Measurements from ENCODE around the gene SLC2A1.
"Not testable (repeated sequence)": the region's sequence is repeated elsewhere in the genome, so short reads cannot be mapped to it uniquely, and the experiment has no call there.

SLC2A1 gene

DNA sequence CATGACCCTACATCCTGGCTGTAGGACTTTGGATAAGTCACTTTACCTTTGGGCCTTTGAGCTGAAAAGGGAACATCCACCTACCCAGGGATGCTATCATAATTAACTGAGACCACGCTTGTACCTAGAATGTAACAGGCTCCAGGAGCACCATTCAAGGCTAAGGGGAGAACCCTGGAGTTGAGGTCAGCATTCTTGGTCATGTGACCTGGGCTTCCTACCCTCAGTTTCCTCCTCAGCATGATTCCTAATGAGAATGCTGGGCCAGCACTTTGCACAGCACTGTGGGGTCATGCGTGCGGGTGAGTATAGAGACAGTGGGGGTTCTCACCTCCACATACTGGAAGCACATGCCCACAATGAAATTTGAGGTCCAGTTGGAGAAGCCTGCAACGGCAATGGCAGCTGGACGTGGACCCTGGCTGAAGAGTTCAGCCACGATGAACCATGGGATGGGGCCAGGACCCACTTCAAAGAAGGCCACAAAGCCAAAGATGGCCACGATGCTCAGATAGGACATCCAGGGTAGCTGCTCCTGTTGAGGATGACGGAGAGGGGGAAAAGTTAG lies 31.3 kb downstream of the SLC2A1 start:
- DNase-seq = no peak

DNA sequence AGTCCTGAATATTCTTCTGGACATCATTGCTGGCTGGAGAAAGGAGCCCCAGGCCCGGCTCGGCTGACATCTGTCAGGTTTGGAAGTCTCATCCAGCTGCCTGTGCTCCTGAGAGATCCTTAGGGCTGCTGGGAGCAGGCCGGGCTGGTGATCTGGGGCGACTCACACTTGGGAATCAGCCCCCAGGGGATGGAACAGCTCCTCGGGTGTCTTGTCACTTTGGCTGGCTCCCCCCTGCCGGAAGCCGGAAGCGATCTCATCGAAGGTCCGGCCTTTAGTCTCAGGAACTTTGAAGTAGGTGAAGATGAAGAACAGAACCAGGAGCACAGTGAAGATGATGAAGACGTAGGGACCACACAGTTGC lies 31.8 kb downstream of the SLC2A1 start:
- no peak for DNase-seq

DNA sequence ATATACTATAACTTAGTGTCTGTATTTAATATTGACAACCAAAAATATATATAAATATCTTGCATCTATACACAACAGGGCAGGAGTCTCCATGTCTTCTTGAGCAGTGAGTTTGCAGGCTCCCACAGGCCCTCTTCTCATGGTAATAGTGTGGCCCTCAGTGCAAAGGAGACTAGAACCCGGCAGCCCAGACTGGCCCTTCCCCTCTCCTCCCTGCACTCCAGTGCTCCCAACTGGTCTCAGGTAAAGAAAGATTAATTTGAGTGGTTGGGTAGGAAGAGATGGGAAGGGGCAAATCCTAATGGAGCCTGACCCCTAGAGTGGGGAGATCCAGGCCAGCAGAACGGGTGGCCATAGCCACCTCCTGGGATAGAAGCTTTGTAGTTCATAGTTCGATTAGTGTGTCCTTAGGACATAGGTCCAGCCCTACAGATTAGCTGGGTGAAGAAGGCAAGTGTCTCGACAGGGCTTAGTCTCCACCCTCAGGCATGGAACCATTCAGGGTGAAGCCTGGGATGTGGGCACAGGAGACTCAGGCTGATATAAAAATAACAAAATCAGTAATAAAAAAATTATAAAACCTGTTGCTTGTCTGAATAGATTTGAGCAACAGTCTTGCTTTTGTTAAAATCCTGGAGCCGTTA lies 32.3 kb downstream of the SLC2A1 start:
- DNase-seq = no peak

GRCh38 chr1:42924851-42925760 lies 33.6 kb downstream of the SLC2A1 start:
- no peak for DNase-seq

- peak; percentile 95 for DNase-seq
Measured at GRCh38 chr1:42924082-42924850, 34.4 kb downstream of the SLC2A1 start.

DNA sequence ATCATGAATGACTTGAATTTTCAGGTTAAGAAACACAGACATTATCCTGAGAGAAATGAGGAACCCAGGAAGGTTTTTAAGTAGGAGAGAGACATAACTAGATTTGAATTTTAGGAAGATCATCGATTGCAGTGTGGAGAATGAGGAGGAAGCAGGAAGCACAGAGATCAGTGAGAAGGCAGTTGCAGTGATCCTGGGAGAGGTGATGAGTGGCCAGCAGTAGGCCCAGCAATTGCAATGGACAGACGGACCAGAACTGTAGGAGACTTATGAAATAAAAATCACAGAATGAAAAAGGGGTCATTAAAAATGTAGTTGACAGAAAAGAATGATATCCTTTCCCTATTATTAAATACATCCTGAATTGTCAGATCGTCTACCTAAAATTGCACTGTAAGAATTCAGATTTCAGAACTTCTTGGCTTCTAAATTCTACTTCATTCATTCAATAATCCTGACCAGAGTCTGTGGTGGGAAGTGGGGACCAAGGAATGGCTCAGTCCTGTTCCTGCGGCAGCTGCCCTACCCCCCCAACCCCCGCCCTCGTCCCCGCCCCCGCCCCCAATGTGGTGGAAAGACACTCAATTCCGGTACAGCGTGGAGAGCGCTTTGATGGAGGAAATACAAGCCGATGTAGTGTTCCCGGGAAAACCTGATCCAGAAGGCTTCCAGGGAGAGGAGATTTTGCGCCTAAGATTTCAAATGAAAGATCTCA lies 35.1 kb downstream of the SLC2A1 start:
- DNase-seq = no peak

DNA sequence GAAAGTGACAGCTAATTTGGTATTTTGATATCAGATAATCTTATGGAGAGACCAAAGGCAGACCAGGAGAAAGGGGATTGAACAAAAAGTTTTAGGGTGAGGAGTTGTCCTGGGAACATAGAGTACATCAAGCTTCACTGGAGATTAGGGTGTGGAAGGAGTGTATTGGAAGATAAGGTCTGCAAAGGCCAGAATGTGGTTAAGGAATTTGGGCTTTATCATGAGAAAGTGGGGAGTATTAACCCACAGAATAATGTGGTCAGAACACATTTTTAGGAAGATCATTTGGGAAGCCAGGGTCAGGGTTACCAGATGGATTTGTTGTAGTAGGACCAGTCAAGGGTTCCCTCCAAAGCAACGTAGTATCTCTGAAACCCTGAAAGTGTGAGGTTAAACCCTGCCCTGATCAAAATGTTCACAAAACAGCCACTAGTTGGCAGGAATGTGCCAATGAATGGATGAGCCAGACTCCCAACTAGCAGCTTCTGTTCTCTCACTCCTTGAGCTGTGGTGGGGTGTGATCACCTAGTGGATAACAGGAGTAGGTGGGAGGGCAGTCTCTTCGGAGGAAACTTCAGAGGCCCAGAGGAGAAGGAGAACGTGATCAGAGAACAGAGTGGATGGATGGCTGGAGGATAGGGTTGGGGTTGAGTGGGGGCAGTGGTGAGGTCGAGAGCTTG lies 35.8 kb downstream of the SLC2A1 start:
- peak; percentile 77 for DNase-seq

- DNase-seq = no peak
Measured at GRCh38 chr1:42921769-42922168, 36.9 kb downstream of the SLC2A1 start.

DNA sequence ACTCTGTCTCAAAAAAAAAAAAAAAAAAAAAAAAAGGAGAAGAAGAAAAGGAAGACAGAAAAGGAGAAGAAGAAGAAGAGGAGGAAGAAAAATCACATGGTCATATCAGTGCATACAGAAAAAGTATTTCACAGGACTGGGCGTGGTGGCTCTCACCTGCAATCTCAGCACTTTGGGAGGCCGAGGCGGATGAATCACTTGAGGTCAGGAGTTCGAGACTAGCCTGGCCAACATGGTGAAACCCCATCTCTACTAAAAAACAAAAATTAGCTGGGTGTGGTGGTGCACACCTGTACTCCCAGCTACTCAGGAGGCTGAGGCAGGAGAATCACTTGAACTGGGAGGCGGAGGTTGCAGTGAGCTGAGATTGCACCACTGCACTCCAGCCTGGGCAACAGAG lies 39.0 kb downstream of the SLC2A1 start:
- not testable (repeated sequence) for DNase-seq

DNA sequence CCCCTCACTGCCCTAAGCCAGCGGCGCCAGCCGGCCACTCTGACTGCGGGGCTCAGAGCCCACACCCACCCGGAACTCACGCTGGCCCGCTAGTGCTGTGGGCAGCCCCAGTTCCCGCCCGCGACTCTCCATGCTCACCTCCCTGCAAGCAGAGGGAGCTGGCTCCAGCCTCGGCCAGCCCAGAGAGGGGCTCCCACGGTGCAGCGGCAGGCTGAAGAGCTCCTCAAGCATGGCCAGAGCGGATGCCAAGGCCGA lies 41.5 kb downstream of the SLC2A1 start:
- DNase-seq = no peak

DNA sequence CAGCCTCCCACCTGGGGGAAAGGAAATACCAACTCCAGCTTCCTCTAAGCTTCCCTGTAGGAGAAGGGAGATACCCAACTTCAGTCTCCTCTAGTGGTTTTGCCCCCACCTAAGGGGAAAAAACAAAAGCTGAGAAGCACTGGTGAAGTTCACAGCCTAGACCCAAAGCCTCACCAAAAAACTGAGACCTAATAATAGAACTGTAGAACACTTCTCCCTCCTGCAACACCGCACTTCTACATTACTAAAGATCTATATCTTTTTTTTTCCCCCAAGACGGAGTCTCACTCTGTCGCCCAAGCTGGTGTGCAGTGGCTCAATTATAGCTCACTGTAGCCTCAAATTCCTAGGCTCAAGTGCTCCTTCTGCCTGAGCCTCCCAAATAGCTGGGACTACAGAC lies 43.2 kb downstream of the SLC2A1 start:
- DNase-seq = no peak

GRCh38 chr1:42914092-42914627 lies 44.5 kb downstream of the SLC2A1 start:
- DNase-seq = no peak

DNA sequence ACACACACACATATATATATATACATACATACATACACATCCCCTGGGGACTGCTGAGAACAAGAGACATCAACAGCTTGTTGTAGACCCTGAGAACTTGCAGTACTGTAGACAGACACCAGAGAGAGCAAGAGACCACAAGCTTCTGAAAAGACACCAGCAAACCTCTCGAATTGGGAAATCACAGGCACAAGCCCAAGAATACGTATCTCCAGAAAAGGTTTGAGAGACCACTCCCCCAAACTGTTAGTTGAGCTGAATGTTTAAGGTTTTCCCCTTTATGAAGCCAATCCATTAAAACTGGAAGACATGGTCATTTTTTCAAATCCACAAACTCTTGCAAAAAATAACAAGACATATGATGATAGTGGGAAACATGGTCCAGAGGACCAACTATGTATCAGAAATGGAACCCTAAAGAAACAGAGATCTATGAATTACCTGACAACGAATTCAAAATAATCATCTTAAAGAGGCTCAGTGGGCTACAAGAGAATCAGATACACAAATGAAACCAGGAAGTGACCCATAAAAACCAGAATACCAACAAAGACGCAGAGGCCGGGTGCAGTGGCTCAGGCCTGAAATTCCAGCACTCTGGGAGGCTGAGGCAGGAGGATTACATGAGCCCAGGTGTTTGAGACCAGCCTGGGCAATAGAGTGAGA lies 45.1 kb downstream of the SLC2A1 start:
- DNase-seq = peak; percentile 88

DNA sequence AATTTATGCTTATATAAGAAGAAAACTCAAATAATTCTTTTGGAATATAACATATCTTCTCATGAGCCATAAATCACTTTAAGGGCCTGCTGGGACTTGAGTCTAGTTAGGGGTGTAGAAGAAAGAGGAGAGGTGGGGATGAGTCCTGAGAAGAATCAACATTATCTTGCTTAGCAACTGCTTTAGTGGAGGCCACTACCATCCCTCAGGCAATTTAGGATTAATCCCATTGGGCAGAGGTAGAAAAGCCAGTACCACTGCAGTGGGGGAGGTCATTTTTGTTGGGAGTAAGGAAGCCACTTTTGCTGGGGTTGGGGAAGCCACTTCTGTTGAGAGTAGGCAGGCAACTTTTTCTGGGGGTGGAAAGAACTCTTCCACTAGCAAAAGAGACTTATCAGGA lies 47.7 kb downstream of the SLC2A1 start:
- DNase-seq = no peak

DNA sequence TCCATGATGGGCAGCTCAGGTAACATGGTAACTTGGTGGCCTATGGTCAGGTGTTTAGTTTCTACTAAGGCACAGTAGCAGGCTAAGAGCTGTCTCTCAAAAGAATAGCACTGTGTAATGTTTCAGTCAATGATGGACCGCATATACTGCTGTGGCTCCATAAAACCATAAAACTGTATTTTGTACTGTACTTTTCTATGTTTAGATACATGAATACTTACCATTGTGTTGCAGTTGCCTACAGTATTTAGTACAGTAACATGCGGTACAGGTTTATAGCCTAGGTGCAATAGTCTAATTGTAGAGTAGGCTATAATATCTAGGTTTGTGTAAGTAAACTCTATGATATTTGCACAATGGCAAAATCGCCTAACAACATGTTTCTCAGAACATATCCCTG lies 50.6 kb downstream of the SLC2A1 start:
- DNase-seq = no peak

GRCh38 chr1:42904434-42904833 lies 54.2 kb downstream of the SLC2A1 start:
- no peak for DNase-seq

DNA sequence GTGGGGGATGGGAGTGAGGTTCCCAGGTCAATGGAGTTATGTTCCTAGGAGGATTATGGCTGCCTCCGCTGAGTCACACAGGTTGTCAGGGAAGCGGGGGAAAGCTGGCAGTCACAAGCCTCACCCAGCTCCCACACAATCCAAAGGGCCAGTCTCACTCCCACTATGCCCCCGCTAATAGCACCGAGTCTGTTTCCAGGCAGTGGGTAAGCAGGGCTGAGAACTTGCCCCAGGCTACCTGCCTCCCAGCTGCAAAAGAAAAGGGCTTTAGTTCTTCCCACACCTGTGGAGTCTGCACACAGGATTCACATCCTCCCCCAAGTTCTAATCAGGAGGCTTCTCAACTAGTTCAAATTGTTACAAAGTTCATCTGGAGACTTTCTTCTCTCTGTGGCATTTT lies 58.7 kb downstream of the SLC2A1 start:
- not testable (repeated sequence) for DNase-seq

DNA sequence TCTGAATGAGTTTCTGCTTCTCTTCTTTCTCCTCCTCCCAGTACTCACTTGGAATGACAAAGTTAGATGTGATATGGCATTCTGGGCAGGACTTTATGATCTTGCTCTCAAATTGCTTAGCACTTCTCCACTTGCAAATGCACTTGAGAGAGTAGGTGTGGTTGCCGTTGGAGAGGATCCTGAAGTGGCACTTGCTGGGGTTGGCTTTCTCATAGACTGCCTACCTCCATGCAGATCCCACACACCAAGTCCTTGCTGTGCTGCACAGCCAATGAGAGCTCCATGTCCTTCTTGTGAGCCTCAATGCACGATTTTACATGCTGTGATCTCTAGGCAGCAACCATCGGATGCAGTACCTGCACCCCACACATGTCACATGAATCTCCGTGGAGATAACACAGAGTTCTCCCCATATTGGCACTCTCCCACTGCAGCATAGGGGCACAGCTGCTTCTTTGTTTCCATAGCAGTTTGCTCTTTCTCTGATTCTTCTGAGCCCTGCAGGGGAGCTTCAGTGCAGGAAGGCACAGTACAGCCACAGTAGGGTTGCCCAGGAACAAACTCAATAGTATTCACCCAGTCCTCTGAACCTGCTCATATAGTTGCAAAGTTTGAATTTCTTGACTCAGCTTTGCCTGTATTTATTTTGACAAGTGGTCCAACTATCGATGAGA lies 67.1 kb downstream of the SLC2A1 start:
- no peak for DNase-seq

- DNase-seq = no peak
Measured at GRCh38 chr1:42889264-42889663, 69.4 kb downstream of the SLC2A1 start.

DNA sequence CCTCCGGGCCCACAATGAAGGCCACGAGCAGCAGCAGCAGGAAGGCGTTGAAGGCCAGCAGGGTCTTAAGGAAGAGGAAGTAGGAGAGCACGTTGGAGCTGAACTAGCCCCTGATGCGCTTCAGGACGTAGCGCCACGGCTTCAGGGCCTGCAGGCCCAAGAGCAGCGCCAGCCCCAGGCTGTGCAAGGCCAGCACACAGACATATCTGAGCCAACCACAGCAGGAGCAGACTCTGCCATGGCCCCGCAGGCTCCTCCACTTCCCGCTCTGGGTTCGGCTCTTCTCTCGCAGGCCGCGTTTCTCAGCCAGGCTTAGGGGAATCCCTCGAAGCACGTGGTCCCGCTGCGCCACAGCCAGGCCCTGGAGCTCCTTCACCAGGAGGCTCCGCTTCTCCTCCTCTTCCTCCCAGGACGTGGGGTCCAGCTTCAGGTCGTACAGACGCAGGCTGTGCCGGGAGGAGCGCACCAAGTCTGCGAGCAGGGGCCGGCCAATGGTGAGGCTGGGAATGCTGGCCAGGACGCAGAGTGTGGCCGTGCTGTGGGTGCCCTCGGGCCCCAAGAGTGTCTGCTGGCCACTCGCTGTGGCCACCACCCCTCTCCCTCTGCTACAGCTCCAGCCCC lies 70.5 kb downstream of the SLC2A1 start:
- DNase-seq = no peak

Data from NCI-H1694 treated with DMSO at 0.1 percent for 48 hours (cell line).